ENCODE results near the gene ZNF668. TPM values are rescaled to one million over a fixed set of nuclear protein-coding genes. Genes with fewer than 3 reads are reported as not detected.

ZNF668 gene
- total and polyA plus RNA-seq, 2 of the 13 experiments (the other 11 are each of a cell fraction or from before 2014, with no cell fraction given) = 3.8 to 9.8 TPM

- TF ChIP-seq ZBTB4 (CRISPR knock-in tag; IDR thresholded peaks at IDR 0.05; ENCODE audit: borderline replicate concordance) (no peak; the same call in 1 of the 2 replicates), MTA3 (CRISPR knock-in tag; IDR thresholded peaks at IDR 0.05) (no peak), RFX3 (CRISPR knock-in tag; IDR thresholded peaks at IDR 0.05) (no peak), MNT (IDR thresholded peaks at IDR 0.05) (no peak), ZBTB34 (CRISPR knock-in tag; IDR thresholded peaks at IDR 0.05) (no peak), HNRNPK (IDR thresholded peaks at IDR 0.05; ENCODE audit: low read depth, low read length, poor library complexity, severe bottlenecking) (peak; percentile 89), MBNL3 (CRISPR knock-in tag; conservative IDR thresholded peaks at IDR 0.05) (no peak), AHDC1 (CRISPR knock-in tag; IDR thresholded peaks at IDR 0.05; ENCODE audit: borderline replicate concordance) (0 out of 2 replicates have a peak, but pooled peaks have one; percentile 9), HNRNPLL (IDR thresholded peaks at IDR 0.05; ENCODE audit: low read depth, low read length, poor library complexity, severe bottlenecking) (no peak)
- TF ChIP-seq, protein P1, sequence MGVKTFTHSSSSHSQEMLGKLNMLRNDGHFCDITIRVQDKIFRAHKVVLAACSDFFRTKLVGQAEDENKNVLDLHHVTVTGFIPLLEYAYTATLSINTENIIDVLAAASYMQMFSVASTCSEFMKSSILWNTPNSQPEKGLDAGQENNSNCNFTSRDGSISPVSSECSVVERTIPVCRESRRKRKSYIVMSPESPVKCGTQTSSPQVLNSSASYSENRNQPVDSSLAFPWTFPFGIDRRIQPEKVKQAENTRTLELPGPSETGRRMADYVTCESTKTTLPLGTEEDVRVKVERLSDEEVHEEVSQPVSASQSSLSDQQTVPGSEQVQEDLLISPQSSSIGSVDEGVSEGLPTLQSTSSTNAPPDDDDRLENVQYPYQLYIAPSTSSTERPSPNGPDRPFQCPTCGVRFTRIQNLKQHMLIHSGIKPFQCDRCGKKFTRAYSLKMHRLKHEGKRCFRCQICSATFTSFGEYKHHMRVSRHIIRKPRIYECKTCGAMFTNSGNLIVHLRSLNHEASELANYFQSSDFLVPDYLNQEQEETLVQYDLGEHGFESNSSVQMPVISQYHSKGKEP (CRISPR knock-in tag; IDR thresholded peaks at IDR 0.05) = 0 out of 2 replicates have a peak, but pooled peaks have one; percentile 5
- TF ChIP-seq, protein P2, sequence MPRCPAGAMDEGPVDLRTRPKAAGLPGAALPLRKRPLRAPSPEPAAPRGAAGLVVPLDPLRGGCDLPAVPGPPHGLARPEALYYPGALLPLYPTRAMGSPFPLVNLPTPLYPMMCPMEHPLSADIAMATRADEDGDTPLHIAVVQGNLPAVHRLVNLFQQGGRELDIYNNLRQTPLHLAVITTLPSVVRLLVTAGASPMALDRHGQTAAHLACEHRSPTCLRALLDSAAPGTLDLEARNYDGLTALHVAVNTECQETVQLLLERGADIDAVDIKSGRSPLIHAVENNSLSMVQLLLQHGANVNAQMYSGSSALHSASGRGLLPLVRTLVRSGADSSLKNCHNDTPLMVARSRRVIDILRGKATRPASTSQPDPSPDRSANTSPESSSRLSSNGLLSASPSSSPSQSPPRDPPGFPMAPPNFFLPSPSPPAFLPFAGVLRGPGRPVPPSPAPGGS (CRISPR knock-in tag; IDR thresholded peaks at IDR 0.05) = peak; percentile 52; the same call in 1 of the 2 replicates
Measured at GRCh38 chr16:31073142-31073969, 684 bp downstream of the ZNF668 start (continued).

Data from HepG2 (cell line).